ENCODE data around the gene KDM5A.
"Not testable (repeated sequence)": the region's sequence is repeated elsewhere in the genome, so short reads cannot be mapped to it uniquely, and the experiment has no call there.

Gene KDM5A

DNA sequence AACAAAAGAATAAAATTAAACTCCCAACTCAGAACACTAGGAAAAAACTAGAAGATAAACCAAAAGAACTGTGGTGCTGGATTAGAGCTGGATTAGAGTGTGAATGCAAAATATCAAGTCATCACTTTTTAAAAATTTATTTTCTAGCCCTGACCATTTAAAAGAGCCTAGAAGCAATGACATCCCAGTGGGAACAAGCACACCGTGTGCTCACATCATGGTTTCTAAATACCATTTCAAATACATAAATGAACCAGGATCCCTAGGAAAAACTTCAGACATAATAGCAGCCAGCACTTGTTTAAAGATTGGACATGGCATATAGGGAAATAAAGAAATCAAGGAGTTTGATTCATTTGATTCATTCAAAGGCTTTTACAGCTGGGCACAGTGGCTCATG is 30.0 kb downstream of the KDM5A start:
- TF ChIP-seq, protein P1, sequence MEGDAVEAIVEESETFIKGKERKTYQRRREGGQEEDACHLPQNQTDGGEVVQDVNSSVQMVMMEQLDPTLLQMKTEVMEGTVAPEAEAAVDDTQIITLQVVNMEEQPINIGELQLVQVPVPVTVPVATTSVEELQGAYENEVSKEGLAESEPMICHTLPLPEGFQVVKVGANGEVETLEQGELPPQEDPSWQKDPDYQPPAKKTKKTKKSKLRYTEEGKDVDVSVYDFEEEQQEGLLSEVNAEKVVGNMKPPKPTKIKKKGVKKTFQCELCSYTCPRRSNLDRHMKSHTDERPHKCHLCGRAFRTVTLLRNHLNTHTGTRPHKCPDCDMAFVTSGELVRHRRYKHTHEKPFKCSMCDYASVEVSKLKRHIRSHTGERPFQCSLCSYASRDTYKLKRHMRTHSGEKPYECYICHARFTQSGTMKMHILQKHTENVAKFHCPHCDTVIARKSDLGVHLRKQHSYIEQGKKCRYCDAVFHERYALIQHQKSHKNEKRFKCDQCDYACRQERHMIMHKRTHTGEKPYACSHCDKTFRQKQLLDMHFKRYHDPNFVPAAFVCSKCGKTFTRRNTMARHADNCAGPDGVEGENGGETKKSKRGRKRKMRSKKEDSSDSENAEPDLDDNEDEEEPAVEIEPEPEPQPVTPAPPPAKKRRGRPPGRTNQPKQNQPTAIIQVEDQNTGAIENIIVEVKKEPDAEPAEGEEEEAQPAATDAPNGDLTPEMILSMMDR (IDR thresholded peaks at IDR 0.05; ENCODE audit: insufficient read depth, low read length) = no peak
- TF ChIP-seq POLR2AphosphoS5 (IDR thresholded peaks at IDR 0.05; ENCODE audit: low read depth) (no peak), GABPA (IDR thresholded peaks at IDR 0.05; ENCODE audit: low read depth) (no peak)
- TF ChIP-seq, protein P2, sequence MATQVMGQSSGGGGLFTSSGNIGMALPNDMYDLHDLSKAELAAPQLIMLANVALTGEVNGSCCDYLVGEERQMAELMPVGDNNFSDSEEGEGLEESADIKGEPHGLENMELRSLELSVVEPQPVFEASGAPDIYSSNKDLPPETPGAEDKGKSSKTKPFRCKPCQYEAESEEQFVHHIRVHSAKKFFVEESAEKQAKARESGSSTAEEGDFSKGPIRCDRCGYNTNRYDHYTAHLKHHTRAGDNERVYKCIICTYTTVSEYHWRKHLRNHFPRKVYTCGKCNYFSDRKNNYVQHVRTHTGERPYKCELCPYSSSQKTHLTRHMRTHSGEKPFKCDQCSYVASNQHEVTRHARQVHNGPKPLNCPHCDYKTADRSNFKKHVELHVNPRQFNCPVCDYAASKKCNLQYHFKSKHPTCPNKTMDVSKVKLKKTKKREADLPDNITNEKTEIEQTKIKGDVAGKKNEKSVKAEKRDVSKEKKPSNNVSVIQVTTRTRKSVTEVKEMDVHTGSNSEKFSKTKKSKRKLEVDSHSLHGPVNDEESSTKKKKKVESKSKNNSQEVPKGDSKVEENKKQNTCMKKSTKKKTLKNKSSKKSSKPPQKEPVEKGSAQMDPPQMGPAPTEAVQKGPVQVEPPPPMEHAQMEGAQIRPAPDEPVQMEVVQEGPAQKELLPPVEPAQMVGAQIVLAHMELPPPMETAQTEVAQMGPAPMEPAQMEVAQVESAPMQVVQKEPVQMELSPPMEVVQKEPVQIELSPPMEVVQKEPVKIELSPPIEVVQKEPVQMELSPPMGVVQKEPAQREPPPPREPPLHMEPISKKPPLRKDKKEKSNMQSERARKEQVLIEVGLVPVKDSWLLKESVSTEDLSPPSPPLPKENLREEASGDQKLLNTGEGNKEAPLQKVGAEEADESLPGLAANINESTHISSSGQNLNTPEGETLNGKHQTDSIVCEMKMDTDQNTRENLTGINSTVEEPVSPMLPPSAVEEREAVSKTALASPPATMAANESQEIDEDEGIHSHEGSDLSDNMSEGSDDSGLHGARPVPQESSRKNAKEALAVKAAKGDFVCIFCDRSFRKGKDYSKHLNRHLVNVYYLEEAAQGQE (IDR thresholded peaks at IDR 0.05; ENCODE audit: insufficient replicate concordance, low read depth) = no peak
- DNase-seq (ENCODE audit: low read depth in 1 of 2, low spot score in 1 of 2) = no peak

DNA sequence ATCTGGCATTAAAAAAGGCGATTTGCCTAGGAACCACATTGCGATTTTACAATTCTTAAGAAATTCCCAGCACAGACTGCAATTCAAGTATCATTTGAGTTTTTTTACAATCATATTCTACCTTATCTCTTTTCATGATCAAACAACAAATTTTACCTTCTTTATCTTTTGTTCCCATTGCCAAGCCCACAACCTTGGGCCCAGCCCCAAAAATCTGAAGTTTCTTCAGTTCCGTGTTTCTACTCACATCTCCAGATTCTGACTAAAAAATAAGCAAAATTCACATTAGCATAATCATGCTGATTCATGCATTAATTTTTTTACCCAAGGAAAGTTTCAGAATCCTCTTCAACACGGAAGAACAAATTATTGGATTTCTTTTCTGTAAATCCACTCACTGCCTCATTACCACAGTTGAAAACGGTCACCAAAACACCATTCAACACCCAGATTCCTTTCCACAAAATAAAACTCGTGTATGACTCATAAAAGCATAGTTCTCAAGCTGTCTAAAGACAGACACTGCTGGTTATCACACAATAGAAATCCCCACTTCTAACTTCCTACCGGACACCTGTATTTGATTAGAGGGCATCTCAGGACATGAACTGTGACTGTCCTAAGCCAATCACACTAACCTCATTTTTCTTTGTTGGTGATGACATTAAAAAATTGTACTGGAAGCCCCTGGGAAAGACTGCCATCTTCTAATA is 32.7 kb downstream of the KDM5A start:
- no peak overlapping the region for H3K4me3 ChIP-seq (replicated peaks; ENCODE audit: insufficient read depth, low read length)
- TF ChIP-seq, protein P1 (IDR thresholded peaks at IDR 0.05; ENCODE audit: insufficient read depth, low read length) = no peak
- TF ChIP-seq GABPA (IDR thresholded peaks at IDR 0.05; ENCODE audit: low read depth) = no peak
- TF ChIP-seq, protein P2 (IDR thresholded peaks at IDR 0.05; ENCODE audit: insufficient replicate concordance, low read depth) = no peak
- no peak for TF ChIP-seq SPI1 (IDR thresholded peaks at IDR 0.05; ENCODE audit: borderline replicate concordance, low read depth)
- no peak for TF ChIP-seq POLR2AphosphoS5 (IDR thresholded peaks at IDR 0.05; ENCODE audit: low read depth)
- H3K27ac ChIP-seq (replicated peaks) = no peak overlapping the region
- no peaks in the 10 kb centered on the region for H3K27me3 ChIP-seq (ENCODE audit: insufficient read depth, poor library complexity, severe bottlenecking)
- no peak for DNase-seq (ENCODE audit: low read depth in 1 of 2, low spot score in 1 of 2)

More for the DNA sequence above, 30.0 kb downstream of the KDM5A start:
- Histone ChIP-seq H3K27me3 (ENCODE audit: insufficient read depth, poor library complexity, severe bottlenecking) (no peaks in the 10 kb centered on the region), H3K27ac (replicated peaks) (no peak overlapping the region), H3K4me3 (replicated peaks; ENCODE audit: insufficient read depth, low read length) (no peak overlapping the region)

DNA sequence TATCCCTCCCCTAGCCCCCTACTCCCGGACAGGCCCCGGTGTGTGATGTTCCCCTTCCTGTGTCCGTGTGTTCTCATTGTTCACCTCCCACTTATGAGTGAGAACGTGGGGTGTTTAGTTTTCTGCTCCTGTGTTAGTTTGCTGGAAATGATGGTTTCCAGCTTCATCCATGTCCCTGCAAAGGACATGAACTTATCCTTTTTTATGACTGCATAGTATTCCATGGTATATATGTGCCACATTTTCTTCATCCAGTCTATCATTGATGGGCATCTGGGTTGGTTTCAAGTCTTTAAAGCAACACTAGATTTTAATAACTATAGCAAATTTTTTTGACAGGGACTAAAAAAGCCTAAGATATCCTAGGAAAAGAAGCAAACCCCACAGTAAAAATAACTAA is 37.9 kb downstream of the KDM5A start:
- not testable (repeated sequence) for H3K4me3 ChIP-seq (replicated peaks; ENCODE audit: insufficient read depth, low read length); H3K27me3 ChIP-seq (ENCODE audit: insufficient read depth, poor library complexity, severe bottlenecking); H3K27ac ChIP-seq (replicated peaks); DNase-seq (ENCODE audit: low read depth in 1 of 2, low spot score in 1 of 2)

DNA sequence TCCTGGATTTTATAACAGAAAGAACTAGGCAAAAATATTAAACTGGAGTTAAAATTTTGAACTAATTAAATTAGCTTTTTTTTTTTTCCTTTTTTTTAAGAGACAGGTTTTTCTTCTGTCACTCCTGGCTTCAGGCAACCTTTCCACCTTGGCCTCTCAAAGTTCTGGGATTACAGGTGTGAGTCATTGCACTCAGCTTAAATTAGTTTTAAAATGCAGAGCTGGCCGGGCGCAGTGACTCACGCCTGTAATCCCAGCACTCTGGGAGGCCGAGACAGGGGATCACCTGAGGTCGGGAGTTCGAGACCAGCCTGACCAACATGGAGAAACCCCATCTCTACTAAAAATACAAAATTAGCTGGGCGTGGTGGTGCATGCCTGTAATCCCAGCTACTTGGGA is 39.5 kb downstream of the KDM5A start:
- H3K27ac ChIP-seq (replicated peaks); H3K4me3 ChIP-seq (replicated peaks; ENCODE audit: insufficient read depth, low read length); DNase-seq (ENCODE audit: low read depth in 1 of 2, low spot score in 1 of 2); H3K27me3 ChIP-seq (ENCODE audit: insufficient read depth, poor library complexity, severe bottlenecking): not testable (repeated sequence)

DNA sequence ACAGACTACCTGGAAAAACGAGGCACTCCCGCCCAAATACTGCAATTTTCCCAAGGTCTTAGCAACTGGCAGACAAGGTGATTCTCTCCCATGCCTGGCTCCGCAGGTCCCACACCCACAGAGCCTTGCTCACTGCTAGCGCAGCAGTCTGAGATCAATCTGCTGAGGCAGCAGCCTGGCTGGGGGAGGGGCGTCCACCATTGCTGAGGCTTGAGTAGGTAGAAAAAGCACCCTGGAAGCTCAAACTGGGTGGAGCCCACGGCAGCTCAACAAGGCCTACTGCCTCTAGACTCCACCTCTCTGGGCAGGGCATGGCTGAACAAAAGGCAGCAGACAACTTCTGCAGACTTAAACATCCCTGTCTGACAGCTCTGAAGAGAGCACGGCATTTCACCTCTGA is 46.1 kb downstream of the KDM5A start:
- H3K4me3 ChIP-seq (replicated peaks; ENCODE audit: insufficient read depth, low read length); H3K27me3 ChIP-seq (ENCODE audit: insufficient read depth, poor library complexity, severe bottlenecking); H3K27ac ChIP-seq (replicated peaks); DNase-seq (ENCODE audit: low read depth in 1 of 2, low spot score in 1 of 2): not testable (repeated sequence)

Data from HL-60 (cell line).